ENCODE measurements around the gene MAN1A2.
A peak's percentile ranks its signal among the peaks of the same experiment; 100 is the strongest.

The MAN1A2 gene

DNA sequence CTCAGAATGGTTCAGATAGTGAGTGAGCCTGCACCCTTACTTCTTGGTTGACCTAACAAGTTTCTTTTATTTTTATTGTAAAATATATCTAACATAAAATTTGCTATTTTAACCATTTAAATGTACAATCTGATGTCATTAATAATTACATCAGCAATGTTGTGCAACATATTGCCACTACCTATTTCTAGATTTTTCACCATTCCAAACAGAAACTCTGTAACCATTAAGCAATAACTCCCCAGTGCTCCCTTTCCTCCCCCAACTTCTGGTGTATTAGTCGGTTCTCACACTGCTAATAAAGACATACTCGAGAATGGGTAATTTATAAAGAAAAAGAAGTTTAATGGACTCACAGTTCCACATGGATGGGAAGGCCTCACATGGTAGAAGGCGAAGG lies 162.4 kb downstream of the MAN1A2 start:
- Histone ChIP-seq H3K9me3 (ENCODE audit: control insufficient read depth, insufficient read depth, low read depth, low read length) (no peaks in the 10 kb centered on the region), H3K36me3 (ENCODE audit: control insufficient read depth in 2 of 2, insufficient read depth in 1 of 2, low read length in 2 of 2) (no peaks in the 10 kb centered on the region), H3K4me1 (ENCODE audit: control insufficient read depth, insufficient read depth, low read length) (no peaks in the 10 kb centered on the region), H3K27ac (ENCODE audit: extremely low read depth, low read depth, low read length) (no peak overlapping the region), H3K4me3 (ENCODE audit: low read depth, low read length) (no peak overlapping the region)
- TF ChIP-seq ZNF169 (tag by site-specific recombination; IDR thresholded peaks at IDR 0.05) (no peak), MYNN (tag by site-specific recombination; IDR thresholded peaks at IDR 0.05; ENCODE audit: borderline replicate concordance) (no peak), ZNF48 (tag by site-specific recombination; IDR thresholded peaks at IDR 0.05) (no peak), EGR2 (tag by site-specific recombination; IDR thresholded peaks at IDR 0.05; ENCODE audit: low read depth) (no peak), ZNF747 (tag by site-specific recombination; IDR thresholded peaks at IDR 0.05) (no peak), SP3 (tag by site-specific recombination; IDR thresholded peaks at IDR 0.05) (no peak), ZBTB7A (tag by site-specific recombination; IDR thresholded peaks at IDR 0.05; ENCODE audit: low read depth) (no peak), ZNF626 (tag by site-specific recombination; IDR thresholded peaks at IDR 0.05) (no peak), ZNF132 (tag by site-specific recombination; IDR thresholded peaks at IDR 0.05; ENCODE audit: borderline replicate concordance) (no peak), ZNF585B (tag by site-specific recombination; IDR thresholded peaks at IDR 0.05) (no peak), ZNF571 (tag by site-specific recombination; IDR thresholded peaks at IDR 0.05) (no peak), GLI2 (tag by site-specific recombination; IDR thresholded peaks at IDR 0.05; ENCODE audit: borderline replicate concordance, low read depth) (no peak), ZNF112 (tag by site-specific recombination; IDR thresholded peaks at IDR 0.05) (no peak), ZNF768 (tag by site-specific recombination; IDR thresholded peaks at IDR 0.05) (no peak)
- ChIA-PET CTCF (interaction anchor here (0.7 to 2.1 kb wide), 2 partner anchors 16 to 228 kb away, joined by 3 to 13 read pairs; no protein-coding TSS in a partner anchor), POLR2A (no interaction called here)

DNA sequence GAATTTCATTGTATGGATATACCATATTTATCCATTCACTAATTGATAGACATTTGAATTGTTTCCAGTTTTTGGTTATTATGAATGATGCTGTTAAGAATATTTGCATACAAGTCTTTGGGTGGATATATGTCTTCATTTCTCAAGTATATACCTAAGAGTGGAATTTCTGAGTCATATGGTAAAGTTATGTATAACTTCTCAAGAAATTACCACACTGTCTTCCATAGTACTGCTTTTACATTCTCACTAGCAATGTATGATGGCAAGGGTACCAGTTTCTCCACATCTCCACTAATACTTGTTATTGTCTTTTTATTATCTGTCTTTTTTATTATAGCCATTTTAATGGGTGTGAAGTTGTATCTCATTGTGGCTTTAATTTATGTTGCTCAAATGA lies 164.0 kb downstream of the MAN1A2 start:
- H3K27ac ChIP-seq (ENCODE audit: extremely low read depth, low read depth, low read length) = no peak overlapping the region
- no peaks in the 10 kb centered on the region for H3K36me3 ChIP-seq (ENCODE audit: control insufficient read depth in 2 of 2, insufficient read depth in 1 of 2, low read length in 2 of 2)
- ChIA-PET POLR2A (no interaction called here), CTCF (interaction anchor here (0.6 kb wide), 1 partner anchor 340 kb away, joined by 3 read pairs; no protein-coding TSS in a partner anchor)
- no peaks in the 10 kb centered on the region for H3K4me1 ChIP-seq (ENCODE audit: control insufficient read depth, insufficient read depth, low read length)
- TF ChIP-seq ZBTB44 (tag by site-specific recombination; IDR thresholded peaks at IDR 0.05) = no peak
- TF ChIP-seq ZNF394 (tag by site-specific recombination; IDR thresholded peaks at IDR 0.05; ENCODE audit: borderline replicate concordance) = no peak
- TF ChIP-seq ZNF37A (tag by site-specific recombination; IDR thresholded peaks at IDR 0.05) = no peak
- no peak for TF ChIP-seq ZNF311 (tag by site-specific recombination; IDR thresholded peaks at IDR 0.05; ENCODE audit: borderline replicate concordance)
- TF ChIP-seq ZNF48 (tag by site-specific recombination; IDR thresholded peaks at IDR 0.05) = no peak
- no peak for TF ChIP-seq ZNF473 (tag by site-specific recombination; IDR thresholded peaks at IDR 0.05)
- H3K4me3 ChIP-seq (ENCODE audit: low read depth, low read length) = no peak overlapping the region
- no peaks in the 10 kb centered on the region for H3K9me3 ChIP-seq (ENCODE audit: control insufficient read depth, insufficient read depth, low read depth, low read length)

DNA sequence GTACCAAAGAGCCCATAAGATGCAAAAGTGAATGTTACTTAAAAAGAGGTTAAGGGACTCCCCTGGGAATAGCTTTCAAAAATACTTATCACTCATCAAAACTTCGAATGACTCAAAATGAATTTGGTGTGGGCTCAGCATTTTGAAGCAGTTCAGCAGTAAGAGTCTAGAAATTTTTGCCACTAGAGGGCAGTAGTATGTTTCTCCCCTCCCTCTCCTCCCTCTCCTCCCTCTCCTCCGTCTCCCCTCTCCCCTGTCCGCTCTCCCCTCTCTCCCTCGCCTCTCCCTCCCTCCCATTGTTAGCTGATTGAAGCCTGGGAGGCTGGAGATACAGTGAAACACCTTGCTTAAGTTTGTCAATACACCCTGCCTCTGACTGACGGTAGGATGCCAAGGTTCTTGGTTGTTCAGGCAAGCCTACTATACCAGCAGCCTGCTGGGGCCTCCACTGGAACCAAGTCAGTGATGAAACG lies 167.8 kb downstream of the MAN1A2 start:
- CTCF ChIA-PET = interaction anchor here (0.6 to 4.8 kb wide), 63 partner anchors 8 to 1832 kb away, joined by 3 to 154 read pairs (median 4); partner anchors contain the start of genes GDAP2 and WDR3
- H3K36me3 ChIP-seq (ENCODE audit: control insufficient read depth in 2 of 2, insufficient read depth in 1 of 2, low read length in 2 of 2) = no peaks in the 10 kb centered on the region
- no peak overlapping the region for H3K27ac ChIP-seq (ENCODE audit: extremely low read depth, low read depth, low read length)
- H3K4me3 ChIP-seq (ENCODE audit: low read depth, low read length) = no peak overlapping the region
- POLR2A ChIA-PET = interaction anchor here (1.6 kb wide), 1 partner anchor 72 kb away, joined by 5 read pairs; no protein-coding TSS in a partner anchor
- no peaks in the 10 kb centered on the region for H3K4me1 ChIP-seq (ENCODE audit: control insufficient read depth, insufficient read depth, low read length)
- no peaks in the 10 kb centered on the region for H3K9me3 ChIP-seq (ENCODE audit: control insufficient read depth, insufficient read depth, low read depth, low read length)
- TF ChIP-seq KLF8 (tag by site-specific recombination; IDR thresholded peaks at IDR 0.05) (no peak), ZNF473 (tag by site-specific recombination; IDR thresholded peaks at IDR 0.05) (no peak), ZNF791 (tag by site-specific recombination; IDR thresholded peaks at IDR 0.05) (no peak), ZBTB1 (tag by site-specific recombination; IDR thresholded peaks at IDR 0.05) (no peak), ZNF248 (tag by site-specific recombination; IDR thresholded peaks at IDR 0.05) (no peak), ZNF274 (IDR thresholded peaks at IDR 0.05; ENCODE audit: low read length) (no peak), ZNF274 (tag by site-specific recombination; IDR thresholded peaks at IDR 0.05; ENCODE audit: borderline replicate concordance) (no peak), ZNF501 (tag by site-specific recombination; IDR thresholded peaks at IDR 0.05) (0 out of 2 replicates have a peak, but pooled peaks have one; percentile 36), SP3 (tag by site-specific recombination; IDR thresholded peaks at IDR 0.05) (no peak), ZNF366 (tag by site-specific recombination; conservative IDR thresholded peaks at IDR 0.05) (peak; percentile 55), ZNF449 (tag by site-specific recombination; IDR thresholded peaks at IDR 0.05) (peak; percentile 45; the same call in 1 of the 2 replicates)
- TF ChIP-seq, protein P1, sequence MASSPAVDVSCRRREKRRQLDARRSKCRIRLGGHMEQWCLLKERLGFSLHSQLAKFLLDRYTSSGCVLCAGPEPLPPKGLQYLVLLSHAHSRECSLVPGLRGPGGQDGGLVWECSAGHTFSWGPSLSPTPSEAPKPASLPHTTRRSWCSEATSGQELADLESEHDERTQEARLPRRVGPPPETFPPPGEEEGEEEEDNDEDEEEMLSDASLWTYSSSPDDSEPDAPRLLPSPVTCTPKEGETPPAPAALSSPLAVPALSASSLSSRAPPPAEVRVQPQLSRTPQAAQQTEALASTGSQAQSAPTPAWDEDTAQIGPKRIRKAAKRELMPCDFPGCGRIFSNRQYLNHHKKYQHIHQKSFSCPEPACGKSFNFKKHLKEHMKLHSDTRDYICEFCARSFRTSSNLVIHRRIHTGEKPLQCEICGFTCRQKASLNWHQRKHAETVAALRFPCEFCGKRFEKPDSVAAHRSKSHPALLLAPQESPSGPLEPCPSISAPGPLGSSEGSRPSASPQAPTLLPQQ (tag by site-specific recombination; IDR thresholded peaks at IDR 0.05) = no peak
